ENCODE data around the gene BBOF1. TPM values are rescaled to one million over a fixed set of nuclear protein-coding genes. Genes with fewer than 3 reads are reported as not detected.
"Not testable (repeated sequence)": the region's sequence is repeated elsewhere in the genome, so short reads cannot be mapped to it uniquely, and the experiment has no call there.

The BBOF1 gene
- total RNA-seq, 4 donors from 2014 or later: 14.0 to 22.0 (median 15.0) TPM

DNA sequence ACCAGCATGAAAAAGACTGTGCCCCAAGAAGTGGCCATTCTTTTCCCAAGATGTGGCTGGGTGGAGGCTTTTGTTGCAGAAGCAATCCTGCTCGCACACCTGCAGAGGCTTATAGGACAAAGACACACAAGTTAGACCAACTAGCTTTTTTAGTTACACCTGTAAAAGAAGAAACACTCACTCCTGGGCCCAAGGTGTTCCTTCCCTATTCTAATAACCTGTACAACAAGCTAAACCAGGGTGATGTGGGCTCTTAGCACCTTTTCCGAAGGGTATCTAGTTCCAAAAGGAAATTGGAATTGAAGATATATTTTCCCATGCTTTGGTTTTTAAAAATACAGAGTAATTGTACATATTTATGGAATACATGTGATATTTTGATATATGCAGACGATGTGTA lies 31.1 kb upstream of the BBOF1 start:
- TF ChIP-seq CTCF (IDR thresholded peaks at IDR 0.05) (no peak), POLR2A (IDR thresholded peaks at IDR 0.05) (no peak)
- Histone ChIP-seq H3K27me3 (no peaks in the 10 kb centered on the region), H3K4me3 (no peak overlapping the region), H3K4me1 (no peaks in the 10 kb centered on the region), H3K9me3 (no peaks in the 10 kb centered on the region), H3K27ac (no peak overlapping the region), H3K36me3 (no peaks in the 10 kb centered on the region)
- intact Hi-C loops (cut with DNase I; ENCODE audit: low total_unique reads): no loop called here
- no peak for DNase-seq

DNA sequence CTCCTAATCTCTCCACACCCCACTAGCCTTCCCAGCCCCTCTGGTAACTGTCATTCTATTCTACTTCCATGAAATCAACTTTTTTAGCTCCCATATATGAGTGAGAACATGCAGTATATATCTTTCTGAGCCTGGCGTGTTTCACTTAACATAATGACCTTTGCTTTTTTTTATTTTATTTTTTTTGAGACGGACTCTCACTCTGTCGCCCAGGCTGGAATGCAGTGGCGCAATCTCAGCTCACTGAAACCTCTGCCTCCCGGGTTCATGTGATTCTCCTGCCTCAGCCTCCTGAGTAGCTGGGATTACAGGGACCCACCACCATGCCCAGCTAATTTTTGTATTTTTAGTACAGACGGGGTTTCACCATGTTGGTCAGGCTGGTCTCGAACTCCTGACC lies 30.5 kb upstream of the BBOF1 start:
- H3K4me1 ChIP-seq; H3K27ac ChIP-seq; H3K4me3 ChIP-seq; DNase-seq; intact Hi-C loops (cut with DNase I; ENCODE audit: low total_unique reads); H3K27me3 ChIP-seq; H3K36me3 ChIP-seq; H3K9me3 ChIP-seq: not testable (repeated sequence)

GRCh38 chr14:73991092-73991491 lies 28.1 kb upstream of the BBOF1 start:
- Histone ChIP-seq H3K36me3 (no peaks in the 10 kb centered on the region), H3K4me3 (no peak overlapping the region), H3K4me1 (no peaks in the 10 kb centered on the region), H3K27ac (no peak overlapping the region), H3K9me3 (no peaks in the 10 kb centered on the region), H3K27me3 (no peaks in the 10 kb centered on the region)
- TF ChIP-seq CTCF (IDR thresholded peaks at IDR 0.05) (no peak), POLR2A (IDR thresholded peaks at IDR 0.05) (no peak)
- DNase-seq: no peak
- intact Hi-C loops (cut with DNase I; ENCODE audit: low total_unique reads): no loop called here

DNA sequence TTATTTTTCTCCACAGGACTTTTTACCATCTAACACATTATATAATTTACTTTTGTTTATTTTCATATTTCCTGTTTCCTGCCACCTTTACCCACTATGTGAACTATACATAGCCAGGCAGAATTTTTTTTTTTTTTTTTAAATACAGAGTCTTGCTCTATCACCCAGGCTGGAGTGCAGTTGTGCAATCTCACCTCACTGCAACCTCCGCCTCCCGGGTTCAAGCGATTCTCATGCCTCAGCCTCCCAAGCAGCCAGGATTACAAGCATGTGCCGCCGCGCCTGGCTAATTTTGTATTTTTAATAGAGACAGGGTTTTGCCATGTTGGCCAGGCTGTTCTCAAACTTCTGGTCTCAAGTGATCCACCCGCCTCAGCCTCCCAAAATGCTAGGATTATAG lies 24.2 kb upstream of the BBOF1 start:
- H3K27ac ChIP-seq; H3K9me3 ChIP-seq; intact Hi-C loops (cut with DNase I; ENCODE audit: low total_unique reads); H3K4me1 ChIP-seq; H3K36me3 ChIP-seq; H3K4me3 ChIP-seq; H3K27me3 ChIP-seq; DNase-seq: not testable (repeated sequence)

DNA sequence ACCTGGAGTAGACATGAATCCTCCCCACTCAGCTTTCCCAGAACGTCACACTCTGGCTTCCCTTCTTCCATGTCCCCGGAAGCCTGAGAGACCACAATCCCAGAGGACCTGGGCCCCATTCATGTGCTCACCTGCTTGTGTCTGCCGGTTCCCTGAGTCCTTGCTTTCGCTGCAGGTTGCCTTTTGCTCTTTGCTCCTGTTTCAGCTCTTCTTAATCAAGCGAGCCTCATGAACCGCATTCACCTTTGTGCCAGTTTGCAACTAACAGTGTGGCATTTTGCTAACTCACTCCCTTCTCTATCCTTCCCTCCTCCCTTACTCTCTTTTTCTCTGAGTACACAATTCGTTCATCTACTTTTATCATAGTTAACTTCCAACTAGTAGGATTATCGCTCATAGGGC lies 23.2 kb upstream of the BBOF1 start:
- H3K27me3 ChIP-seq: no peaks in the 10 kb centered on the region
- no peaks in the 10 kb centered on the region for H3K36me3 ChIP-seq
- no peak for DNase-seq
- H3K27ac ChIP-seq: no peak overlapping the region
- H3K9me3 ChIP-seq: no peaks in the 10 kb centered on the region
- intact Hi-C loops (cut with DNase I; ENCODE audit: low total_unique reads): no loop called here
- TF ChIP-seq CTCF (IDR thresholded peaks at IDR 0.05) (no peak), POLR2A (IDR thresholded peaks at IDR 0.05) (no peak)
- no peaks in the 10 kb centered on the region for H3K4me1 ChIP-seq
- no peak overlapping the region for H3K4me3 ChIP-seq

- TF ChIP-seq POLR2A (IDR thresholded peaks at IDR 0.05) (no peak), CTCF (IDR thresholded peaks at IDR 0.05) (no peak)
- no peaks in the 10 kb centered on the region for H3K9me3 ChIP-seq
- H3K36me3 ChIP-seq: no peaks in the 10 kb centered on the region
- no peak for DNase-seq
- no peak overlapping the region for H3K27ac ChIP-seq
- H3K27me3 ChIP-seq: no peaks in the 10 kb centered on the region
- no peaks in the 10 kb centered on the region for H3K4me1 ChIP-seq
- H3K4me3 ChIP-seq: no peak overlapping the region
- intact Hi-C loops (cut with DNase I; ENCODE audit: low total_unique reads): no loop called here
Observed at GRCh38 chr14:73996731-73997107, 22.4 kb upstream of the BBOF1 start.
